Mesodermal cell (in vitro differentiated cells): ENCODE data around the gene PON3.

Experiments
- H3K27ac ChIP-seq: 2 replicates; pipeline ENCODE4 v1.7.0; 2013; ENCODE audit warnings: mild to moderate bottlenecking, low read depth, low read length, moderate library complexity; ENCODE audit not compliant: severe bottlenecking
- H3K36me3 ChIP-seq: 2 replicates; pipeline ENCODE4 v1.7.1; 2013; ENCODE audit warnings: mild to moderate bottlenecking, low read length, moderate library complexity; ENCODE audit not compliant: control insufficient read depth, insufficient read depth
- H3K4me1 ChIP-seq: one replicate; pipeline ENCODE4 v1.7.1; 2013; ENCODE audit warnings: mild to moderate bottlenecking, low read length; ENCODE audit not compliant: insufficient read depth, control insufficient read depth, poor library complexity, severe bottlenecking
- H3K4me3 ChIP-seq: 2 replicates; pipeline ENCODE4 v1.7.0; 2013; ENCODE audit warnings: low read length, control low read depth, mild to moderate bottlenecking; ENCODE audit not compliant: insufficient read depth, poor library complexity, severe bottlenecking; ENCODE audit errors: extremely low read depth
- H3K9me3 ChIP-seq: 2 replicates; pipeline ENCODE4 v1.7.1; 2013; ENCODE audit warnings: mild to moderate bottlenecking, low read length, moderate library complexity; ENCODE audit not compliant: control insufficient read depth
- WGBS, 2 experiments: methylation state at CpG; one replicate each; pipeline ENCODE4 v1.1.5; 2013; ENCODE audit warnings: missing lambda C conversion rate in 2 of 2; ENCODE audit not compliant: insufficient coverage in 2 of 2; 5-methylcytosine and 5-hydroxymethylcytosine counted together

PON3 gene

GRCh38 chr7:95340491-95340890, 55.7 kb downstream of the PON3 start:
- Histone ChIP-seq H3K36me3 (no peaks in the 10 kb centered on the region), H3K9me3 (no peaks in the 10 kb centered on the region), H3K27ac (no peak overlapping the region), H3K4me3 (no peak overlapping the region), H3K4me1 (no peaks in the 10 kb centered on the region)
- WGBS, 2 experiments = no CpG with 5 or more reads among the region's 2 CpGs

GRCh38 chr7:95338832-95339231, 57.3 kb downstream of the PON3 start:
- Histone ChIP-seq H3K4me1 (no peaks in the 10 kb centered on the region), H3K27ac (no peak overlapping the region), H3K36me3 (no peaks in the 10 kb centered on the region), H3K9me3 (no peaks in the 10 kb centered on the region), H3K4me3 (no peak overlapping the region)
- 92 to 100% methylated on average over 3 of the region's 3 CpGs for WGBS, 2 experiments

GRCh38 chr7:95335093-95335492, 61.1 kb downstream of the PON3 start:
- H3K27ac ChIP-seq = no peak overlapping the region
- no peaks in the 10 kb centered on the region for H3K4me1 ChIP-seq
- no peak overlapping the region for H3K4me3 ChIP-seq
- H3K9me3 ChIP-seq = no peaks in the 10 kb centered on the region
- no peaks in the 10 kb centered on the region for H3K36me3 ChIP-seq

GRCh38 chr7:95334447-95334846, 61.7 kb downstream of the PON3 start:
- Histone ChIP-seq H3K4me3 (no peak overlapping the region), H3K36me3 (no peaks in the 10 kb centered on the region), H3K9me3 (no peaks in the 10 kb centered on the region), H3K27ac (no peak overlapping the region), H3K4me1 (no peaks in the 10 kb centered on the region)

- Histone ChIP-seq H3K36me3 (no peaks in the 10 kb centered on the region), H3K4me1 (no peaks in the 10 kb centered on the region), H3K4me3 (no peak overlapping the region), H3K27ac (no peak overlapping the region), H3K9me3 (no peaks in the 10 kb centered on the region)
- WGBS, 2 experiments = 100% methylated on average over 1 of the region's 1 CpG; no CpG with 5 or more reads in 1 of the 2 experiments
Measured at GRCh38 chr7:95330961-95331337, 65.2 kb downstream of the PON3 start.

GRCh38 chr7:95330204-95330960, 65.8 kb downstream of the PON3 start:
- Histone ChIP-seq H3K36me3 (no peaks in the 10 kb centered on the region), H3K9me3 (no peaks in the 10 kb centered on the region), H3K4me1 (no peaks in the 10 kb centered on the region), H3K4me3 (no peak overlapping the region), H3K27ac (no peak overlapping the region)
- 88% methylated on average over 1 of the region's 4 CpGs; no CpG with 5 or more reads in 1 of the 2 experiments for WGBS, 2 experiments

- Histone ChIP-seq H3K4me3 (no peak overlapping the region), H3K36me3 (no peaks in the 10 kb centered on the region), H3K27ac (no peak overlapping the region), H3K4me1 (no peaks in the 10 kb centered on the region), H3K9me3 (no peaks in the 10 kb centered on the region)
- 85 to 88% methylated on average over 3 of the region's 3 CpGs for WGBS, 2 experiments
Measured at GRCh38 chr7:95327356-95327755, 68.8 kb downstream of the PON3 start.

- WGBS, 2 experiments = 73 to 80% methylated on average over 12 to 16 of the region's 20 CpGs
Measured at GRCh38 chr7:95324431-95324830, 71.7 kb downstream of the PON3 start, which contains the start of gene PON1. TSS of gene PON1 (minus strand) at chr7:95324532. CDS start at chr7:95324475, 57 bp downstream.

GRCh38 chr7:95323410-95324129, 72.6 kb downstream of the PON3 start:
- H3K27ac ChIP-seq = no peak overlapping the region
- H3K4me1 ChIP-seq = no peaks in the 10 kb centered on the region
- no peak overlapping the region for H3K4me3 ChIP-seq
- WGBS, 2 experiments = 87 to 88% methylated on average over 5 to 7 of the region's 9 CpGs
- H3K9me3 ChIP-seq = no peaks in the 10 kb centered on the region
- H3K36me3 ChIP-seq = no peaks in the 10 kb centered on the region

More at GRCh38 chr7:95324431-95324830, 71.7 kb downstream of the PON3 start, which contains the start of gene PON1:
- Histone ChIP-seq H3K4me3 (no peak within 1 kb of the TSS), H3K36me3 (no peaks in the 10 kb centered on the region), H3K27ac (no peak within 1 kb of the TSS), H3K4me1 (no peaks in the 10 kb centered on the region), H3K9me3 (no peaks in the 10 kb centered on the region)

- Histone ChIP-seq H3K4me1 (no peaks in the 10 kb centered on the region), H3K27ac (no peak overlapping the region), H3K4me3 (no peak overlapping the region), H3K9me3 (no peaks in the 10 kb centered on the region), H3K36me3 (no peaks in the 10 kb centered on the region)
- 75 to 100% methylated on average over 1 to 2 of the region's 2 CpGs for WGBS, 2 experiments
Measured at GRCh38 chr7:95322854-95323253, 73.3 kb downstream of the PON3 start.

GRCh38 chr7:95322396-95322795, 73.8 kb downstream of the PON3 start:
- WGBS, 2 experiments = 76 to 88% methylated on average over 6 to 7 of the region's 8 CpGs
- Histone ChIP-seq H3K9me3 (no peaks in the 10 kb centered on the region), H3K4me1 (no peaks in the 10 kb centered on the region), H3K4me3 (no peak overlapping the region), H3K27ac (no peak overlapping the region), H3K36me3 (no peaks in the 10 kb centered on the region)
